ENCODE results near the gene CDH22. TPM values are rescaled to one million over a fixed set of nuclear protein-coding genes. Genes with fewer than 3 reads are reported as not detected.

The CDH22 gene
- total and polyA plus RNA-seq, 10 donors: not detected

- no peak for DNase-seq
- intact Hi-C loops (cut with DNase I; ENCODE audit: low total_unique reads): no loop called here
- peaks cover 0 to 84% (median 15%) of the 10 kb centered on the region in 7 donors for H3K27me3 ChIP-seq (replicated peaks in 1 of 7)
These were observed 97.0 kb downstream of the CDH22 start for GRCh38 chr20:46211331-46211722.

GRCh38 chr20:46210672-46211330 lies 97.5 kb downstream of the CDH22 start:
- TF ChIP-seq CTCF (IDR thresholded peaks at IDR 0.05 in 8 of 11, conservative IDR thresholded peaks at IDR 0.05 in 3 of 11) (no peak), POLR2AphosphoS5 (IDR thresholded peaks at IDR 0.05) (no peak), POLR2A (IDR thresholded peaks at IDR 0.05) (no peak)
- intact Hi-C loops (cut with DNase I; ENCODE audit: low total_unique reads): no loop called here
- Histone ChIP-seq H3K4me1 (peaks cover 1 to 28% (median 18%) of the 10 kb centered on the region in 6 donors), H3K9me3 (no peaks in the 10 kb centered on the region), H3K27me3 (replicated peaks in 1 of 7) (peaks cover 0 to 79% (median 15%) of the 10 kb centered on the region in 7 donors), H3K4me3 (no peak overlapping the region), H3K36me3 (no peaks in the 10 kb centered on the region), H3K27ac (no peak overlapping the region)
- 66 to 79% (median 72%) methylated on average over 12 to 18 of the region's 18 CpGs for WGBS, 5 donors
- no peak for DNase-seq

More at GRCh38 chr20:46211331-46211722, 97.0 kb downstream of the CDH22 start:
- 56 to 78% (median 69%) methylated on average over 5 to 8 of the region's 8 CpGs for WGBS, 5 donors
- no peak overlapping the region for H3K4me3 ChIP-seq
- no peaks in the 10 kb centered on the region for H3K9me3 ChIP-seq
- H3K27ac ChIP-seq: no peak overlapping the region
- no peak for TF ChIP-seq POLR2A (IDR thresholded peaks at IDR 0.05)
- no peak for TF ChIP-seq CTCF (IDR thresholded peaks at IDR 0.05 in 8 of 11, conservative IDR thresholded peaks at IDR 0.05 in 3 of 11)
- no peak for TF ChIP-seq POLR2AphosphoS5 (IDR thresholded peaks at IDR 0.05)
- peaks cover 0 to 22% (median 12%) of the 10 kb centered on the region in 6 donors for H3K4me1 ChIP-seq
- no peaks in the 10 kb centered on the region for H3K36me3 ChIP-seq

- 46 to 66% (median 49%) methylated on average over 42 to 63 of the region's 63 CpGs for WGBS, 5 donors
- DNase-seq: no peak
- Histone ChIP-seq H3K27ac (no peak overlapping the region), H3K4me3 (no peak overlapping the region), H3K9me3 (no peaks in the 10 kb centered on the region), H3K36me3 (no peaks in the 10 kb centered on the region), H3K27me3 (replicated peaks in 1 of 7) (peaks cover 0 to 72% (median 15%) of the 10 kb centered on the region in 7 donors), H3K4me1 (peaks cover 6 to 35% (median 22%) of the 10 kb centered on the region in 6 donors)
- TF ChIP-seq POLR2AphosphoS5 (IDR thresholded peaks at IDR 0.05): no peak
- TF ChIP-seq CTCF (IDR thresholded peaks at IDR 0.05 in 8 of 11, conservative IDR thresholded peaks at IDR 0.05 in 3 of 11): no peak
- TF ChIP-seq POLR2A (IDR thresholded peaks at IDR 0.05): no peak
- intact Hi-C loops (cut with DNase I; ENCODE audit: low total_unique reads): no loop called here
These were observed 98.2 kb downstream of the CDH22 start for GRCh38 chr20:46209930-46210671.

GRCh38 chr20:46207793-46208192 lies 100.5 kb downstream of the CDH22 start:
- H3K27ac ChIP-seq: no peak overlapping the region
- no peaks in the 10 kb centered on the region for H3K9me3 ChIP-seq
- TF ChIP-seq POLR2A (IDR thresholded peaks at IDR 0.05) (no peak), POLR2AphosphoS5 (IDR thresholded peaks at IDR 0.05) (no peak), CTCF (IDR thresholded peaks at IDR 0.05 in 8 of 11, conservative IDR thresholded peaks at IDR 0.05 in 3 of 11) (no peak)
- DNase-seq: no peak
- peaks cover 13 to 52% (median 29%) of the 10 kb centered on the region in 6 donors for H3K4me1 ChIP-seq
- peaks cover 0 to 64% (median 15%) of the 10 kb centered on the region in 7 donors for H3K27me3 ChIP-seq (replicated peaks in 1 of 7)
- 56 to 83% (median 65%) methylated on average over 2 of the region's 2 CpGs for WGBS, 5 donors
- intact Hi-C loops (cut with DNase I; ENCODE audit: low total_unique reads): no loop called here
- no peak overlapping the region for H3K4me3 ChIP-seq
- no peaks in the 10 kb centered on the region for H3K36me3 ChIP-seq

Measured in spleen (tissue), 11 donors.